Caco-2 (cell line): ENCODE results near the gene MARCHF6. TPM values are rescaled to one million over a fixed set of nuclear protein-coding genes. Genes with fewer than 3 reads are reported as not detected.
A peak's percentile ranks its signal among the peaks of the same experiment; 100 is the strongest.

Experiments
- BruUV-seq: library from RNA; stranded (reverse); fragments of 400-500 nt; replicated peaks from 2 replicates; lab custom pipeline; 2021; lab: Mats Ljungman, UMichigan
- CTCF ChIA-PET: fragments of 300-600 bp; sonication (Branson Sonifier 250); formaldehyde crosslinking; loops from one replicate; lab custom pipeline; 2022; ENCODE audit warnings: antibody characterized with exemption; lab: Charles Lee
- POLR2A ChIA-PET: fragments of 300-600 bp; sonication (Branson Sonifier 250); formaldehyde crosslinking; loops from one replicate; lab custom pipeline; 2022; ENCODE audit warnings: antibody characterized with exemption; lab: Charles Lee
- DNase-seq, 2 experiments: peaks; one replicate each; pipeline versions ENCODE4 v3.0.0 to v3.0.0-alpha.2; 2020 to 2022
- H3K27me3 ChIP-seq: replicated peaks from 2 replicates; pipeline ENCODE4 v1.6.0; 2011; ENCODE audit warnings: low read length; ENCODE audit not compliant: control insufficient read depth, insufficient read depth
- H3K36me3 ChIP-seq: 2 replicates; pipeline ENCODE4 v1.5.1; 2011; ENCODE audit warnings: low read length; ENCODE audit not compliant: control insufficient read depth, insufficient read depth
- H3K4me1 ChIP-seq: fragments of 250-450 bp; sonication (Bioruptor Pico); 2 replicates; pipeline ENCODE4 v1.5.1; 2020; ENCODE audit warnings: mild to moderate bottlenecking
- H3K4me3 ChIP-seq: 2 replicates; pipeline ENCODE4 v1.5.1; 2011; ENCODE audit warnings: low read depth, mild to moderate bottlenecking, control low read depth, low read length
- H3K9me3 ChIP-seq: fragments of 250-450 bp; sonication (Bioruptor Pico); 2 replicates; pipeline ENCODE4 v1.5.1; 2020; ENCODE audit warnings: mild to moderate bottlenecking, moderate library complexity
- H3K27ac Mint-ChIP-seq: one replicate; pipeline ENCODE4 v1.8.0; 2022; ENCODE audit warnings: mixed read lengths; ENCODE audit not compliant: unreplicated experiment
- H3K27me3 Mint-ChIP-seq: one replicate; pipeline ENCODE4 v1.8.0; 2022; ENCODE audit warnings: mixed read lengths; ENCODE audit not compliant: insufficient read depth, unreplicated experiment
- H3K36me3 Mint-ChIP-seq: one replicate; pipeline ENCODE4 v1.8.0; 2022; ENCODE audit warnings: mild to moderate bottlenecking, mixed read lengths; ENCODE audit not compliant: insufficient read depth, unreplicated experiment
- H3K4me1 Mint-ChIP-seq: one replicate; pipeline ENCODE4 v1.8.0; 2022; ENCODE audit warnings: low read depth, mixed read lengths; ENCODE audit not compliant: unreplicated experiment
- H3K4me3 Mint-ChIP-seq: one replicate; pipeline ENCODE4 v1.8.0; 2022; ENCODE audit warnings: mild to moderate bottlenecking, moderate library complexity, mixed read lengths; ENCODE audit not compliant: unreplicated experiment
- H3K9me3 Mint-ChIP-seq: one replicate; pipeline ENCODE4 v1.8.0; 2022; ENCODE audit warnings: mixed read lengths; ENCODE audit not compliant: unreplicated experiment
- intact Hi-C: fragments of 100-400 bp; cut with micrococcal nuclease; formaldehyde crosslinking; loops from one replicate; pipeline ENCODE4 v1.10.0; 2022; ENCODE audit not compliant: unreplicated experiment
- total RNA-seq: library from RNA; stranded (reverse); gene quantifications from 2 replicates; pipeline ENCODE4 v1.2.3, GENCODE V29; 2022
- TF ChIP-seq, protein P1 (sequence below), 2 experiments: fragments of 200-600 bp in 1 of 2; IDR thresholded peaks; 1 replicate in 1 of 2; 2 replicates in 1 of 2; pipeline versions ENCODE4 v1.5.1 to v1.8.0; 2011 to 2022; ENCODE audit warnings: antibody characterized with exemption in 1 of 2, control low read depth in 1 of 2, inconsistent platforms in 1 of 2, low read depth in 1 of 2, low read length in 1 of 2, mild to moderate bottlenecking in 1 of 2, moderate library complexity in 1 of 2; ENCODE audit not compliant: insufficient read depth in 1 of 2, severe bottlenecking in 1 of 2, unreplicated experiment in 1 of 2

Gene MARCHF6
- total RNA-seq, 1 experiment from 2014 or later = 123 TPM

GRCh38 chr5:10400411-10400810 lies 46.9 kb downstream of the MARCHF6 start:
- no peaks in the 10 kb centered on the region for H3K9me3 ChIP-seq
- H3K27me3 ChIP-seq = no peaks in the 10 kb centered on the region
- H3K4me1 ChIP-seq = no peaks in the 10 kb centered on the region
- peaks cover 2% of the 10 kb centered on the region; the same call in 1 of the 2 replicates for H3K36me3 ChIP-seq
- no peak overlapping the region for H3K4me3 ChIP-seq
- no peaks in the 10 kb centered on the region for H3K4me1 Mint-ChIP-seq
- DNase-seq = no peak
- H3K27ac Mint-ChIP-seq = no peak overlapping the region
- no TSS peak for BruUV-seq
- POLR2A ChIA-PET = no interaction called here
- CTCF ChIA-PET = no interaction called here
- peaks cover 64% of the 10 kb centered on the region for H3K36me3 Mint-ChIP-seq
- no peak overlapping the region for H3K4me3 Mint-ChIP-seq
- H3K9me3 Mint-ChIP-seq = no peaks in the 10 kb centered on the region
- intact Hi-C loops = no loop called here
- TF ChIP-seq, protein P1, sequence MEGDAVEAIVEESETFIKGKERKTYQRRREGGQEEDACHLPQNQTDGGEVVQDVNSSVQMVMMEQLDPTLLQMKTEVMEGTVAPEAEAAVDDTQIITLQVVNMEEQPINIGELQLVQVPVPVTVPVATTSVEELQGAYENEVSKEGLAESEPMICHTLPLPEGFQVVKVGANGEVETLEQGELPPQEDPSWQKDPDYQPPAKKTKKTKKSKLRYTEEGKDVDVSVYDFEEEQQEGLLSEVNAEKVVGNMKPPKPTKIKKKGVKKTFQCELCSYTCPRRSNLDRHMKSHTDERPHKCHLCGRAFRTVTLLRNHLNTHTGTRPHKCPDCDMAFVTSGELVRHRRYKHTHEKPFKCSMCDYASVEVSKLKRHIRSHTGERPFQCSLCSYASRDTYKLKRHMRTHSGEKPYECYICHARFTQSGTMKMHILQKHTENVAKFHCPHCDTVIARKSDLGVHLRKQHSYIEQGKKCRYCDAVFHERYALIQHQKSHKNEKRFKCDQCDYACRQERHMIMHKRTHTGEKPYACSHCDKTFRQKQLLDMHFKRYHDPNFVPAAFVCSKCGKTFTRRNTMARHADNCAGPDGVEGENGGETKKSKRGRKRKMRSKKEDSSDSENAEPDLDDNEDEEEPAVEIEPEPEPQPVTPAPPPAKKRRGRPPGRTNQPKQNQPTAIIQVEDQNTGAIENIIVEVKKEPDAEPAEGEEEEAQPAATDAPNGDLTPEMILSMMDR (IDR thresholded peaks at IDR 0.05; ENCODE audit: insufficient read depth in 1 of 2, low read depth in 1 of 2, low read length in 1 of 2, severe bottlenecking in 1 of 2, unreplicated experiment in 1 of 2) = no peak
- no peaks in the 10 kb centered on the region for H3K27me3 Mint-ChIP-seq

DNA sequence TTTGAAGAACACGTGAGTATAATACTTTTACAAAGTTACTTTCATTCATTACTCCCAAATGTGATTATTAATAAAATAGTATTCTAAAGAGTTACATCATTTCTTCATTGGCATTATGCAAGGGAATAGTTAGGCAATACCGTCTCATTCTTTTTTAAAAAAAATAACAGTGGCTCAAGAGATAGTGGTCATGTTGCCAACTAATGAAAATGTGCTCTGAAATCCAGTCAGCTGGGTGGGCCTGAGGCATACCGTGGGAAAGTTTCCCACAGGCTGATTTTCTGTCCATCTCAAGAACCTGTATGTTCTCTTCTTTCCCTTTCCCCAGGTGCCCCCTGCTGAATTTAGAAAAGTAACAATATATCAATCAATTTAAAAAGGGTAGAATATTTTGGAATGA lies 47.3 kb downstream of the MARCHF6 start:
- ChIA-PET CTCF (no interaction called here), POLR2A (no interaction called here)
- intact Hi-C loops = no loop called here
- no peak for DNase-seq
- no peaks in the 10 kb centered on the region for H3K4me1 ChIP-seq
- no peaks in the 10 kb centered on the region for H3K27me3 Mint-ChIP-seq
- H3K4me3 ChIP-seq = no peak overlapping the region
- H3K4me1 Mint-ChIP-seq = no peaks in the 10 kb centered on the region
- BruUV-seq = no TSS peak
- peaks cover 64% of the 10 kb centered on the region for H3K36me3 Mint-ChIP-seq
- H3K9me3 ChIP-seq = no peaks in the 10 kb centered on the region
- TF ChIP-seq, protein P1 (IDR thresholded peaks at IDR 0.05; ENCODE audit: insufficient read depth in 1 of 2, low read depth in 1 of 2, low read length in 1 of 2, severe bottlenecking in 1 of 2, unreplicated experiment in 1 of 2) = no peak
- no peak overlapping the region for H3K4me3 Mint-ChIP-seq
- H3K9me3 Mint-ChIP-seq = no peaks in the 10 kb centered on the region
- no peak overlapping the region for H3K27ac Mint-ChIP-seq
- no peaks in the 10 kb centered on the region for H3K27me3 ChIP-seq
- H3K36me3 ChIP-seq = no peaks in the 10 kb centered on the region; the same call in 1 of the 2 replicates

DNA sequence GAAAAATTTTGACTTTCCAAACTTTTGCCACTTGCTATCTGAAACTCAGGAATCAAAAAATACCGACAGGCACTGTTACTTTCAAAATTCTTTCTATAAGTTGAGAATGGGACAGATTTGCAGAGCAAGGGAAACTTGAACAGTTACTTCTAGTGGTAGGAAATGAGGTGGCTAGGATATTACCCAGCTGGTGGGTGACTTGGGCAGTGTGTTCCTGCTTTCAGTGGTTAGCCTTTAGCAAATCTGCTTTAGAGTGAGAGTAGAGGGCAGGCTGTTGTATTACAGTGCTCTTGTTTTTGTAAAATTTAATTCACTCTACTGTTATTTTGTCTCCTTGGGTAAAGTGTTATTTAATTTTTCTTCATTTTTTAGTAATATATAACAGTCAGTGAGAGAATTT lies 48.0 kb downstream of the MARCHF6 start:
- H3K4me1 ChIP-seq = no peaks in the 10 kb centered on the region
- H3K4me3 ChIP-seq = no peak overlapping the region
- H3K9me3 ChIP-seq = no peaks in the 10 kb centered on the region
- no peaks in the 10 kb centered on the region; the same call in 1 of the 2 replicates for H3K36me3 ChIP-seq
- no peaks in the 10 kb centered on the region for H3K27me3 Mint-ChIP-seq
- no peaks in the 10 kb centered on the region for H3K4me1 Mint-ChIP-seq
- POLR2A ChIA-PET = no interaction called here
- no peak overlapping the region for H3K27ac Mint-ChIP-seq
- H3K9me3 Mint-ChIP-seq = no peaks in the 10 kb centered on the region
- DNase-seq = no peak
- H3K27me3 ChIP-seq = no peaks in the 10 kb centered on the region
- TSS peak; percentile 8 for BruUV-seq
- CTCF ChIA-PET = no interaction called here
- intact Hi-C loops = no loop called here
- TF ChIP-seq, protein P1 (IDR thresholded peaks at IDR 0.05; ENCODE audit: insufficient read depth in 1 of 2, low read depth in 1 of 2, low read length in 1 of 2, severe bottlenecking in 1 of 2, unreplicated experiment in 1 of 2) = no peak
- peaks cover 62% of the 10 kb centered on the region for H3K36me3 Mint-ChIP-seq
- H3K4me3 Mint-ChIP-seq = no peak overlapping the region

Other genes starting within 250 kb of the MARCHF6 start
- 26.3 and 27.8 TPM in 2 replicates for gene ATPSCKMT, start 103.8 kb upstream of the MARCHF6 start, total RNA-seq
- 462 and 480 TPM in 2 replicates for gene CCT5, start 103.4 kb upstream of the MARCHF6 start, total RNA-seq
- 16.5 and 18.4 TPM in 2 replicates for gene CMBL, start 45.8 kb upstream of the MARCHF6 start, total RNA-seq
- 0.48 and 0.58 TPM in 2 replicates for gene ROPN1L, start 88.2 kb downstream of the MARCHF6 start, total RNA-seq
- 22.8 and 25.3 TPM in 2 replicates for gene ANKRD33B, start 210.4 kb downstream of the MARCHF6 start, total RNA-seq